ENCODE data around the gene GRIN2C. TPM values are rescaled to one million over a fixed set of nuclear protein-coding genes. Genes with fewer than 3 reads are reported as not detected.

The GRIN2C gene
- total RNA-seq, 2 donors from 2014 or later: not detected

DNA sequence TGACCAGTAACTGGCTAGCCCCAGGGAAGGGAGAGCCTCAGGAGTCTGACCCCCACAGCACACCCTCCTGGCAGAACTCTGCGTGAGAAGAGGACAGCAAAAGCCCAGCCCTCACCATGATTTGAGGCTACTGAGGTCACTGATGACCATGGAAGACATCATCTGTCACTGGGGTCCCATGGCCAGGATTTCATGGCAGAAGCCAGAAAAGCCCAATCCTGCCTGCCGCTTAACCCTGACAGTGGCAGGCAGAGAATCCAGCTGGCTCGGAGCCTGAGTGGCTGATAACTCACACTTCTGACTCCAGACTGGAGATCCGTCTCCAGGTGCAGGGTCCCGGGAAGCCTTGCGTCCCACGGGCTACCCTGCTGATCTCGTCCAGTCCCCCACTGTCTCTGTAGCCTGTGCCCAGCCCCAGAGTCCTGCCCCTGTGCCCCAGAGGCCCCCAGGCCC is 17.5 kb downstream of the GRIN2C start:
- Mint-ChIP-seq H3K27me3 (peaks cover 7% of the 10 kb centered on the region), H3K4me1 (peaks cover 7% of the 10 kb centered on the region), H3K36me3 (ENCODE audit: low read depth) (no peaks in the 10 kb centered on the region), H3K4me3 (no peak overlapping the region), H3K27ac (no peak overlapping the region)
- no peaks in the 10 kb centered on the region for H3K9me3 ChIP-seq (ENCODE audit: control insufficient read depth, low read length, poor library complexity, severe bottlenecking)
- DNase-seq (no peak), ATAC-seq (no peak)

GRCh38 chr17:74840989-74841666 is 18.6 kb downstream of the GRIN2C start:
- ATAC-seq: no peak
- Mint-ChIP-seq H3K36me3 (ENCODE audit: low read depth) (peaks cover 4% of the 10 kb centered on the region), H3K4me3 (peak overlapping the region; percentile 66), H3K27ac (no peak overlapping the region), H3K27me3 (peaks cover 7% of the 10 kb centered on the region), H3K4me1 (peaks cover 9% of the 10 kb centered on the region)
- H3K9me3 ChIP-seq (ENCODE audit: control insufficient read depth, low read length, poor library complexity, severe bottlenecking): no peaks in the 10 kb centered on the region
- DNase-seq: no peak

GRCh38 chr17:74839990-74840852 is 19.5 kb downstream of the GRIN2C start:
- peaks cover 13% of the 10 kb centered on the region for H3K4me1 Mint-ChIP-seq
- no peak overlapping the region for H3K27ac Mint-ChIP-seq
- no peak for DNase-seq
- peaks cover 7% of the 10 kb centered on the region for H3K36me3 Mint-ChIP-seq (ENCODE audit: low read depth)
- no peaks in the 10 kb centered on the region for H3K9me3 ChIP-seq (ENCODE audit: control insufficient read depth, low read length, poor library complexity, severe bottlenecking)
- peaks cover 7% of the 10 kb centered on the region for H3K27me3 Mint-ChIP-seq
- ATAC-seq: no peak
- H3K4me3 Mint-ChIP-seq: peak overlapping the region; percentile 25

GRCh38 chr17:74838274-74838673 is 21.4 kb downstream of the GRIN2C start:
- ATAC-seq: no peak
- Mint-ChIP-seq H3K27ac (no peak overlapping the region), H3K36me3 (ENCODE audit: low read depth) (peaks cover 7% of the 10 kb centered on the region), H3K4me1 (peaks cover 15% of the 10 kb centered on the region), H3K27me3 (peaks cover 7% of the 10 kb centered on the region), H3K4me3 (no peak overlapping the region)
- DNase-seq: no peak
- no peaks in the 10 kb centered on the region for H3K9me3 ChIP-seq (ENCODE audit: control insufficient read depth, low read length, poor library complexity, severe bottlenecking)

GRCh38 chr17:74836691-74837467 is 22.8 kb downstream of the GRIN2C start:
- H3K27me3 Mint-ChIP-seq: peaks cover 7% of the 10 kb centered on the region
- H3K9me3 ChIP-seq (ENCODE audit: control insufficient read depth, low read length, poor library complexity, severe bottlenecking): no peaks in the 10 kb centered on the region
- DNase-seq: no peak
- peaks cover 7% of the 10 kb centered on the region for H3K36me3 Mint-ChIP-seq (ENCODE audit: low read depth)
- H3K4me1 Mint-ChIP-seq: peaks cover 15% of the 10 kb centered on the region
- no peak overlapping the region for H3K4me3 Mint-ChIP-seq
- no peak for ATAC-seq
- no peak overlapping the region for H3K27ac Mint-ChIP-seq

- no peak for ATAC-seq
- Mint-ChIP-seq H3K4me3 (no peak overlapping the region), H3K4me1 (peaks cover 15% of the 10 kb centered on the region), H3K27ac (no peak overlapping the region), H3K36me3 (ENCODE audit: low read depth) (peaks cover 7% of the 10 kb centered on the region), H3K27me3 (peaks cover 7% of the 10 kb centered on the region)
- no peaks in the 10 kb centered on the region for H3K9me3 ChIP-seq (ENCODE audit: control insufficient read depth, low read length, poor library complexity, severe bottlenecking)
- DNase-seq: no peak
Observed at GRCh38 chr17:74836191-74836590, 23.5 kb downstream of the GRIN2C start.

GRCh38 chr17:74833501-74834377 is 25.9 kb downstream of the GRIN2C start:
- Mint-ChIP-seq H3K27me3 (no peaks in the 10 kb centered on the region), H3K36me3 (ENCODE audit: low read depth) (peaks cover 7% of the 10 kb centered on the region), H3K4me3 (no peak overlapping the region), H3K27ac (no peak overlapping the region), H3K4me1 (peaks cover 9% of the 10 kb centered on the region)
- no peaks in the 10 kb centered on the region for H3K9me3 ChIP-seq (ENCODE audit: control insufficient read depth, low read length, poor library complexity, severe bottlenecking)
- DNase-seq (no peak), ATAC-seq (peak; percentile 25)

DNA sequence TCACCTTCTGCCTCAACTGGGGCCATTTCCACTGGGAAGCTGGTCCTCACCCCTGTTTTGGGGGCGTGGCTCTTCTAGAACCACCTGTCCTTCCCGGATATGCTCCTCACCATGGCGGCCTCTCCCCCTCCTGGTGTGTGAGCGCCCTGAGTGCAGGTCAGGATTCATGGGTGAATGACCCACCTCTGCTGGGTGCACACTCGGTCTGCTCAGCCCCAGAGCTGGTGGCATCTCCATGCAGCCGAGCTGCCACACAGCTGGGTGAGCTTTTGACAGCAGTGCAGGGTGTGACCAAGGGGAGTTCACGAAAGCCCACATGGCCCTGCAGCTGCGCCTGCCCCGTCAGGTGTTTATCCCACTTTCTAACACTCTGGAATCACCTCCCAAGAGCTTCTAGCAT is 27.3 kb downstream of the GRIN2C start:
- H3K9me3 ChIP-seq (ENCODE audit: control insufficient read depth, low read length, poor library complexity, severe bottlenecking): no peaks in the 10 kb centered on the region
- DNase-seq (no peak), ATAC-seq (no peak)
- Mint-ChIP-seq H3K4me1 (peaks cover 9% of the 10 kb centered on the region), H3K27me3 (no peaks in the 10 kb centered on the region), H3K27ac (peak overlapping the region; percentile 11), H3K4me3 (no peak overlapping the region), H3K36me3 (ENCODE audit: low read depth) (peaks cover 7% of the 10 kb centered on the region)

- ATAC-seq: no peak
Observed at GRCh38 chr17:74831444-74832146, 28.1 kb downstream of the GRIN2C start.

DNA sequence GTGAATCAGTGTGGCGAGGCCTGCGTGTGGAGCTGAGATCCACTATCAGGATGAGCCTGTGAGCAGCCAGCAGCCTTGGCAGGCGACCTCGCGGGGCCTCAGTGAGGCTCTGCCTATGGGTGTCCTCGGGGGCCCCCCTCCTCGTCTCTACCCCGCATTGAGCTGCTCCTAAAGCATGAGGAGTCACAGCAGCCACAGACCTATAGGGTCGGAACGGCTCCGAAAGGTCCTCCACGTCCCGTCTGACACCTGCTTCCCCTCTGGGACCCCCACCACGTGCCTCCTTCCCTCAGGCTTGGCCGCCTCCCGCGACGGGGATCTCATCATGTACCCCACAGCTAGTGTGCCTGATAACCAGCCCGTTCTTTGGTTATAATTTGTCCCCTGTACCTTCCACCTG is 28.8 kb downstream of the GRIN2C start:
- Mint-ChIP-seq H3K4me3 (no peak overlapping the region), H3K4me1 (peaks cover 4% of the 10 kb centered on the region), H3K27ac (no peak overlapping the region), H3K27me3 (no peaks in the 10 kb centered on the region), H3K36me3 (ENCODE audit: low read depth) (peaks cover 1% of the 10 kb centered on the region)
- no peak for DNase-seq
- H3K9me3 ChIP-seq (ENCODE audit: control insufficient read depth, low read length, poor library complexity, severe bottlenecking): no peaks in the 10 kb centered on the region
- ATAC-seq: no peak

More at GRCh38 chr17:74831444-74832146, 28.1 kb downstream of the GRIN2C start:
- no peak overlapping the region for H3K27ac Mint-ChIP-seq
- H3K4me3 Mint-ChIP-seq: no peak overlapping the region
- H3K4me1 Mint-ChIP-seq: peaks cover 7% of the 10 kb centered on the region
- DNase-seq: no peak
- no peaks in the 10 kb centered on the region for H3K27me3 Mint-ChIP-seq
- H3K9me3 ChIP-seq (ENCODE audit: control insufficient read depth, low read length, poor library complexity, severe bottlenecking): no peaks in the 10 kb centered on the region
- peaks cover 7% of the 10 kb centered on the region for H3K36me3 Mint-ChIP-seq (ENCODE audit: low read depth)

DNA sequence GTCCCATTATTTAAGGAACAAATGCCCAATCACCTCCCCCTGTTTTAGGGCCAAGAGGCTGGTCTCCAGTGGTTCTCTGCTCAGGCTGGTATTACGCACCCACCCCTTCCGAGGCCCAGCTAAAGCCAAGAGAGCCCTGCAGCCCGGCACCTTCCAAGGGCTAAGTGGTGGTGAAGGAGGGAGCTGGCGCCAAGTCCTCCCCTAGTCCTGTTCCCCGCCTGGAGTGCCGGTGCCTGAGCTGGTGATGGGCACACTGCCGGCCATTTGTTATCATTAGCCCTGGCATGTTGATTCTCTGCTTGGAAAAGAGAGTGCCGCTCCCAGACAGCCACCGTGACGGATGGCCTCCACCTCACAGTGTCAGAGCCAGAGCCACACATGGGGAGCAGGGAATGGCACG is 31.9 kb downstream of the GRIN2C start:
- DNase-seq (no peak), ATAC-seq (no peak)
- H3K4me1 Mint-ChIP-seq: no peaks in the 10 kb centered on the region
- H3K9me3 ChIP-seq (ENCODE audit: control insufficient read depth, low read length, poor library complexity, severe bottlenecking): no peaks in the 10 kb centered on the region
- H3K36me3 Mint-ChIP-seq (ENCODE audit: low read depth): no peaks in the 10 kb centered on the region
- no peak overlapping the region for H3K27ac Mint-ChIP-seq
- no peaks in the 10 kb centered on the region for H3K27me3 Mint-ChIP-seq
- no peak overlapping the region for H3K4me3 Mint-ChIP-seq
